A673 (cell line): Measurements from ENCODE around the gene GANC. TPM values are rescaled to one million over a fixed set of nuclear protein-coding genes. Genes with fewer than 3 reads are reported as not detected.

ENCODE experiments used
- BruUV-seq: library from RNA; stranded (reverse); fragments of 400-500 nt; replicated peaks from 2 replicates; lab custom pipeline; 2021; lab: Mats Ljungman, UMichigan
- CTCF ChIA-PET: fragments of 300-600 bp; sonication (Branson Sonifier 250); formaldehyde crosslinking; loops from one replicate; lab custom pipeline; 2022; ENCODE audit warnings: antibody characterized with exemption; lab: Charles Lee
- POLR2A ChIA-PET: fragments of 300-600 bp; sonication (Branson Sonifier 250); formaldehyde crosslinking; loops from one replicate; lab custom pipeline; 2022; ENCODE audit warnings: antibody characterized with exemption; ENCODE audit not compliant: low non-redundant PET; lab: Charles Lee
- DNase-seq: peaks from one replicate; pipeline ENCODE4 v3.0.0-alpha.2; 2015; ENCODE audit warnings: low spot score
- H3K27ac ChIP-seq: fragments of 200-600 bp; sonication (generic); 2 replicates; pipeline ENCODE4 v1.5.1; 2016; ENCODE audit warnings: mixed run types, low read depth, mild to moderate bottlenecking, mixed read lengths, antibody characterized with exemption, low read length; ENCODE audit not compliant: poor library complexity, severe bottlenecking
- H3K27me3 ChIP-seq: fragments of 200-600 bp; sonication (generic); replicated peaks from 2 replicates; pipeline ENCODE4 v1.6.1; 2017; ENCODE audit warnings: mixed run types, low read depth, mild to moderate bottlenecking, mixed read lengths, antibody characterized with exemption, low read length; ENCODE audit not compliant: insufficient read depth, poor library complexity
- H3K36me3 ChIP-seq: fragments of 200-600 bp; sonication (generic); 2 replicates; pipeline ENCODE4 v1.6.1; 2016; ENCODE audit warnings: mixed run types, mild to moderate bottlenecking, mixed read lengths, antibody characterized with exemption, low read length; ENCODE audit not compliant: insufficient read depth, poor library complexity, severe bottlenecking
- H3K4me1 ChIP-seq: fragments of 200-600 bp; sonication (generic); 2 replicates; pipeline ENCODE4 v1.6.1; 2017; ENCODE audit warnings: mixed run types, mild to moderate bottlenecking, mixed read lengths, antibody characterized with exemption, low read length; ENCODE audit not compliant: insufficient read depth, poor library complexity, severe bottlenecking
- H3K4me3 ChIP-seq: fragments of 200-600 bp; sonication (generic); 2 replicates; pipeline ENCODE4 v1.5.1; 2016; ENCODE audit warnings: low read depth, mixed run types, mild to moderate bottlenecking, mixed read lengths, low read length; ENCODE audit not compliant: poor library complexity, severe bottlenecking
- H3K9me3 ChIP-seq: fragments of 200-600 bp; sonication (generic); 2 replicates; pipeline ENCODE4 v1.6.1; 2016; ENCODE audit warnings: mixed run types, low read depth, mild to moderate bottlenecking, mixed read lengths, antibody characterized with exemption, low read length; ENCODE audit not compliant: poor library complexity, severe bottlenecking
- CTCF ChIP-seq: fragments of 300-800, 200-600 bp; sonication (generic); conservative IDR thresholded peaks from 2 replicates; pipeline ENCODE4 v1.5.1; 2017; ENCODE audit warnings: low read depth, mild to moderate bottlenecking, antibody characterized with exemption, low read length, moderate library complexity, mixed read lengths
- EZH2 ChIP-seq: fragments of 200-600 bp; sonication (generic); IDR thresholded peaks from 2 replicates; pipeline ENCODE4 v1.6.1; 2017; ENCODE audit warnings: borderline replicate concordance, low read depth, mild to moderate bottlenecking, mixed read lengths, antibody characterized with exemption, low read length; ENCODE audit not compliant: poor library complexity, severe bottlenecking
- intact Hi-C: fragments of 100-400 bp; cut with micrococcal nuclease; formaldehyde crosslinking; loops from one replicate; pipeline ENCODE4 v1.10.0; 2022; ENCODE audit not compliant: unreplicated experiment
- total RNA-seq: library from RNA; stranded (reverse); gene quantifications from 2 replicates; pipeline ENCODE4 v1.2.3, GENCODE V29; 2021

GANC gene
- total RNA-seq, 1 experiment from 2014 or later = 28.2 TPM

- Histone ChIP-seq H3K4me1 (no peaks in the 10 kb centered on the region), H3K9me3 (no peaks in the 10 kb centered on the region), H3K27me3 (no peaks in the 10 kb centered on the region), H3K36me3 (no peaks in the 10 kb centered on the region), H3K27ac (no peak overlapping the region), H3K4me3 (no peak overlapping the region)
- BruUV-seq = no TSS peak
- TF ChIP-seq CTCF (no peak), EZH2 (no peak)
- POLR2A ChIA-PET = no interaction called here
- no peak for DNase-seq
- CTCF ChIA-PET = no interaction called here
- intact Hi-C loops = no loop called here
Observed at GRCh38 chr15:42353061-42353460, 80.1 kb downstream of the GANC start.

GRCh38 chr15:42354824-42355223 is 81.8 kb downstream of the GANC start:
- H3K9me3 ChIP-seq = no peaks in the 10 kb centered on the region
- intact Hi-C loops = no loop called here
- CTCF ChIA-PET = no interaction called here
- no peak overlapping the region for H3K27ac ChIP-seq
- POLR2A ChIA-PET = no interaction called here
- no TSS peak for BruUV-seq
- TF ChIP-seq CTCF = no peak
- TF ChIP-seq EZH2 = no peak
- no peak overlapping the region for H3K4me3 ChIP-seq
- no peaks in the 10 kb centered on the region for H3K27me3 ChIP-seq
- no peak for DNase-seq
- no peaks in the 10 kb centered on the region for H3K4me1 ChIP-seq
- no peaks in the 10 kb centered on the region for H3K36me3 ChIP-seq

GRCh38 chr15:42355291-42355690 is 82.3 kb downstream of the GANC start:
- TF ChIP-seq CTCF = no peak
- TF ChIP-seq EZH2 = no peak
- Histone ChIP-seq H3K4me3 (no peak overlapping the region), H3K9me3 (no peaks in the 10 kb centered on the region), H3K27me3 (no peaks in the 10 kb centered on the region), H3K27ac (no peak overlapping the region), H3K4me1 (no peaks in the 10 kb centered on the region), H3K36me3 (no peaks in the 10 kb centered on the region)
- no TSS peak for BruUV-seq
- no peak for DNase-seq
- intact Hi-C loops = no loop called here
- ChIA-PET CTCF (no interaction called here), POLR2A (no interaction called here)
